ENCODE results near the gene PLAAT1. TPM values are rescaled to one million over a fixed set of nuclear protein-coding genes. Genes with fewer than 3 reads are reported as not detected.

The PLAAT1 gene
- total RNA-seq, 1 donor from 2014 or later: 1.3 TPM

GRCh38 chr3:193261970-193262369 is 20.9 kb downstream of the PLAAT1 start:
- no peaks in the 10 kb centered on the region for H3K27me3 ChIP-seq (ENCODE audit: control insufficient read depth, insufficient read depth, low read length)
- no peaks in the 10 kb centered on the region for H3K36me3 ChIP-seq (ENCODE audit: control insufficient read depth, insufficient read depth, low read length)
- H3K4me3 ChIP-seq (ENCODE audit: low read depth, low read length): no peak overlapping the region
- DNase-seq (ENCODE audit: low read depth): no peak
- TF ChIP-seq CTCF (IDR thresholded peaks at IDR 0.05; ENCODE audit: insufficient read depth, low read length, poor library complexity, severe bottlenecking): no peak

GRCh38 chr3:193262707-193263106 is 21.7 kb downstream of the PLAAT1 start:
- no peaks in the 10 kb centered on the region for H3K36me3 ChIP-seq (ENCODE audit: control insufficient read depth, insufficient read depth, low read length)
- H3K27me3 ChIP-seq (ENCODE audit: control insufficient read depth, insufficient read depth, low read length): no peaks in the 10 kb centered on the region
- no peak for DNase-seq (ENCODE audit: low read depth)
- no peak for TF ChIP-seq CTCF (IDR thresholded peaks at IDR 0.05; ENCODE audit: insufficient read depth, low read length, poor library complexity, severe bottlenecking)
- H3K4me3 ChIP-seq (ENCODE audit: low read depth, low read length): no peak overlapping the region

GRCh38 chr3:193269343-193270028 is 28.5 kb downstream of the PLAAT1 start:
- no peak for TF ChIP-seq CTCF (IDR thresholded peaks at IDR 0.05; ENCODE audit: insufficient read depth, low read length, poor library complexity, severe bottlenecking)
- no peak overlapping the region for H3K4me3 ChIP-seq (ENCODE audit: low read depth, low read length)
- DNase-seq (ENCODE audit: low read depth): no peak
- H3K27me3 ChIP-seq (ENCODE audit: control insufficient read depth, insufficient read depth, low read length): no peaks in the 10 kb centered on the region
- no peaks in the 10 kb centered on the region for H3K36me3 ChIP-seq (ENCODE audit: control insufficient read depth, insufficient read depth, low read length)

- H3K4me3 ChIP-seq (ENCODE audit: low read depth, low read length): no peak overlapping the region
- no peaks in the 10 kb centered on the region for H3K36me3 ChIP-seq (ENCODE audit: control insufficient read depth, insufficient read depth, low read length)
- DNase-seq (ENCODE audit: low read depth): no peak
- no peaks in the 10 kb centered on the region for H3K27me3 ChIP-seq (ENCODE audit: control insufficient read depth, insufficient read depth, low read length)
- no peak for TF ChIP-seq CTCF (IDR thresholded peaks at IDR 0.05; ENCODE audit: insufficient read depth, low read length, poor library complexity, severe bottlenecking)
Observed at GRCh38 chr3:193270451-193270850, 29.4 kb downstream of the PLAAT1 start.

- Histone ChIP-seq H3K27me3 (ENCODE audit: control insufficient read depth, insufficient read depth, low read length) (no peaks in the 10 kb centered on the region), H3K4me3 (ENCODE audit: low read depth, low read length) (no peak overlapping the region), H3K36me3 (ENCODE audit: control insufficient read depth, insufficient read depth, low read length) (no peaks in the 10 kb centered on the region)
- DNase-seq (ENCODE audit: low read depth): no peak
- no peak for TF ChIP-seq CTCF (IDR thresholded peaks at IDR 0.05; ENCODE audit: insufficient read depth, low read length, poor library complexity, severe bottlenecking)
Observed at GRCh38 chr3:193271101-193271840, 30.2 kb downstream of the PLAAT1 start.

Data from kidney epithelial cell (primary cell).